Measurements from ENCODE around the gene OTULIN.

DNA sequence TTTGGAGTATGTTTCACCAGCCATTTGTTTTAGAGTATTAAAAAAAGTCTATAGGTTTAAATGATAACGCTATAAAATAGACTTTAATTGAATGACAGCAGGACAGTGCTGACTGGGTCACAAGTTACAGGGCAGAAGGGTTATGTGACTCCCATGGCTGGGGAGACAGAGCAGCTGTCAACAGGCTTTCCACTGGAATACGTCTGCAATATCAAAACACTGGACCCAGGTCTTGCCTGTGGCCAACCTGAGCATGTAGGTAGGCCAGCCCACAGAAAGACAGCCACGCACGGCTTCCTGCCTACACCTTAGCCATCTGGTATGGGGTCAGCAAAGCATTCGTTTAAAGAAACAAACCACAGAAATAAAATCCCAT is 80.7 kb downstream of the OTULIN start:
- TF ChIP-seq POLR2A (IDR thresholded peaks at IDR 0.05; ENCODE audit: extremely low read depth, insufficient read length) (no peak), MYC (IDR thresholded peaks at IDR 0.05; ENCODE audit: low read depth, low read length) (no peak)
